ENCODE data around the gene SLC22A12. TPM values are rescaled to one million over a fixed set of nuclear protein-coding genes. Genes with fewer than 3 reads are reported as not detected.

The SLC22A12 gene
- polyA plus RNA-seq, 1 donor from 2014 or later, result not detected

DNA sequence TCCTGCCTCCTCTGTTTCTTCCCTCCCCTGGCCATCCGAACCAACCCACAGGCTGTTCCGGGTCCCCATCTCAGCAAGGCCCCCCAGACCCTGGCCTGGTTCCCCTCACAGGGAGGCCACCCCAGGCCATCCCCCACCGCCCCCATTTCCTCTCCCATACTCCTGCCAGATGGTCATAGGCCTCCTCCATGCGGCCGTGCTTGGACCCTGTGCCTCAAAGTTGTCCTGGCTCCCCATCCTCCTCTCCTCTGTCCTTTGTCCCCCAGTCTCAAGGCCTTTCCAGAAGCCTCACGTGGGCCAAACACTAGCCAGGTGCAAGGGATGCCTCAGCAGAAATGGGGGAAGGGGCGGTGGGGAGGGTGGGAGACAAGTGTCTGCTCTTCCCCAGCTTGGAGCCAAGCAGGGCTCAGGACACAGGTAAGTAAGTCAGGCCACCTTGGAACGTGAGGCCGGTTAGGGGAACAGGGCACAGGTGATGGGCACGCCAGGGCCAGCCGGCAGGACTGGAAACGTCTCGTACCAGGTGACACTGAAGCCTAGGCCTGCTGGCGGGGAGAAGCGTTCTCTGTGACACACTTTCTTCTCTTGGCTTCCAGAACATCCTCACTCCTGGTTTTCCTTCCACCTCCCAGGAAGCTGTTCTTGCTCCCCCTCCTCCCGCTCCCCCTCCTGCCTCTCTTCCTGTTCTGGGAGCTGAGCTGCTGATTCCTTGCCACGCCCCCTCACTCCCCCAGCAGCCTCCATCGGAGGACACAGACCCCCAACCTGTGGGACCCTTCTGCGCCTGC, 31.5 kb upstream of the SLC22A12 start:
- Histone ChIP-seq H3F3A (ENCODE audit: insufficient read depth, low read length, poor library complexity, severe bottlenecking) (no peaks in the 10 kb centered on the region), H3K9me2 (ENCODE audit: insufficient read depth, low read length) (no peaks in the 10 kb centered on the region), H3K9ac (ENCODE audit: low read length) (no peak overlapping the region), H3K4me3 (ENCODE audit: low read length) (no peak overlapping the region), H3K27ac (ENCODE audit: low read length) (no peak overlapping the region), H4K20me1 (ENCODE audit: insufficient read depth) (no peaks in the 10 kb centered on the region), H3K79me2 (replicated peaks; ENCODE audit: insufficient read depth, low read length) (no peaks in the 10 kb centered on the region), H3K36me3 (ENCODE audit: insufficient read depth, low read length) (no peaks in the 10 kb centered on the region), H2AFZ (ENCODE audit: low read depth, low read length) (no peak overlapping the region), H3K27me3 (ENCODE audit: insufficient read depth, low read depth, low read length) (no peaks in the 10 kb centered on the region), H3K4me2 (ENCODE audit: low read length) (no peak overlapping the region), H3K9me3 (ENCODE audit: low read length) (no peaks in the 10 kb centered on the region)
- TF ChIP-seq EZH2 (IDR thresholded peaks at IDR 0.05; ENCODE audit: borderline replicate concordance, insufficient read depth, low read length, poor library complexity, severe bottlenecking) (no peak), SMC3 (conservative IDR thresholded peaks at IDR 0.05; ENCODE audit: poor library complexity) (no peak), MXI1 (conservative IDR thresholded peaks at IDR 0.05; ENCODE audit: poor library complexity, severe bottlenecking) (no peak), RAD21 (conservative IDR thresholded peaks at IDR 0.05) (no peak)
- TF ChIP-seq, protein P1, sequence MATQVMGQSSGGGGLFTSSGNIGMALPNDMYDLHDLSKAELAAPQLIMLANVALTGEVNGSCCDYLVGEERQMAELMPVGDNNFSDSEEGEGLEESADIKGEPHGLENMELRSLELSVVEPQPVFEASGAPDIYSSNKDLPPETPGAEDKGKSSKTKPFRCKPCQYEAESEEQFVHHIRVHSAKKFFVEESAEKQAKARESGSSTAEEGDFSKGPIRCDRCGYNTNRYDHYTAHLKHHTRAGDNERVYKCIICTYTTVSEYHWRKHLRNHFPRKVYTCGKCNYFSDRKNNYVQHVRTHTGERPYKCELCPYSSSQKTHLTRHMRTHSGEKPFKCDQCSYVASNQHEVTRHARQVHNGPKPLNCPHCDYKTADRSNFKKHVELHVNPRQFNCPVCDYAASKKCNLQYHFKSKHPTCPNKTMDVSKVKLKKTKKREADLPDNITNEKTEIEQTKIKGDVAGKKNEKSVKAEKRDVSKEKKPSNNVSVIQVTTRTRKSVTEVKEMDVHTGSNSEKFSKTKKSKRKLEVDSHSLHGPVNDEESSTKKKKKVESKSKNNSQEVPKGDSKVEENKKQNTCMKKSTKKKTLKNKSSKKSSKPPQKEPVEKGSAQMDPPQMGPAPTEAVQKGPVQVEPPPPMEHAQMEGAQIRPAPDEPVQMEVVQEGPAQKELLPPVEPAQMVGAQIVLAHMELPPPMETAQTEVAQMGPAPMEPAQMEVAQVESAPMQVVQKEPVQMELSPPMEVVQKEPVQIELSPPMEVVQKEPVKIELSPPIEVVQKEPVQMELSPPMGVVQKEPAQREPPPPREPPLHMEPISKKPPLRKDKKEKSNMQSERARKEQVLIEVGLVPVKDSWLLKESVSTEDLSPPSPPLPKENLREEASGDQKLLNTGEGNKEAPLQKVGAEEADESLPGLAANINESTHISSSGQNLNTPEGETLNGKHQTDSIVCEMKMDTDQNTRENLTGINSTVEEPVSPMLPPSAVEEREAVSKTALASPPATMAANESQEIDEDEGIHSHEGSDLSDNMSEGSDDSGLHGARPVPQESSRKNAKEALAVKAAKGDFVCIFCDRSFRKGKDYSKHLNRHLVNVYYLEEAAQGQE (IDR thresholded peaks at IDR 0.05; ENCODE audit: borderline replicate concordance), result no peak

DNA sequence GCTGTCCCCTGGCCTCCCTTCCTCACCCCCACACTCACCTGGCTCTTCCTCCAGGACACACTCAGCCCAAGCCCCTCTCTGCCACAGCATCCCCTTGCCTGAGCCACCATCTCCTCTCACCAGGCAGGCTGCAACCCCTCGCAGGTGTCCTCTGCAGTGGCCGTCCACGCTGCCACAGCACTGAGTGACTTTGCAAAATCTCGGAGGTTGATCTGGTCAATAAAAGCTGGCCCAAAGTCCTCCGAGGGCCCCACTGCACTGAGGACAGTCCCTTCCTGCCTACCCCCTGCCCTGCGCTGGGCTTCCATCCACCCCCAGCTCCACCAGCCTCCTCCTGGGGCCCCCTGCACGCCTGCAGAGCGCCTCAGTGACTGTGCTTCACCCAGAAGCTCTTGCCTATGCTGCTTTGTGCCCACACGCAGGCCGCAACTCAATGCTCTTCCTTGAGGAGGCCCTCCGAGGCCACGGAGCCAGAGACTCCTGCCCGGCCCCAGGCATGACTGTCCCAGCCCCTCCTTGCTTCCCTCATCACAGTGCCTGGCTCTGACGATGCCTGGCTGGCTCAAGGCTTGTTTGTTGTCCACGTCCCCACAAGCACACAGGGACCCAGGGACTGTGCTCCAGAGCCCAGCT, 30.8 kb upstream of the SLC22A12 start:
- no peaks in the 10 kb centered on the region for H3K27me3 ChIP-seq (ENCODE audit: insufficient read depth, low read depth, low read length)
- H3F3A ChIP-seq (ENCODE audit: insufficient read depth, low read length, poor library complexity, severe bottlenecking), result no peaks in the 10 kb centered on the region
- H3K9me3 ChIP-seq (ENCODE audit: low read length), result no peaks in the 10 kb centered on the region
- H3K9ac ChIP-seq (ENCODE audit: low read length), result no peak overlapping the region
- H3K4me2 ChIP-seq (ENCODE audit: low read length), result no peak overlapping the region
- H3K9me2 ChIP-seq (ENCODE audit: insufficient read depth, low read length), result no peaks in the 10 kb centered on the region
- no peak for TF ChIP-seq SMC3 (conservative IDR thresholded peaks at IDR 0.05; ENCODE audit: poor library complexity)
- no peak overlapping the region for H3K4me3 ChIP-seq (ENCODE audit: low read length)
- H2AFZ ChIP-seq (ENCODE audit: low read depth, low read length), result no peak overlapping the region
- no peaks in the 10 kb centered on the region for H3K36me3 ChIP-seq (ENCODE audit: insufficient read depth, low read length)
- no peaks in the 10 kb centered on the region for H3K79me2 ChIP-seq (replicated peaks; ENCODE audit: insufficient read depth, low read length)
- H4K20me1 ChIP-seq (ENCODE audit: insufficient read depth), result no peaks in the 10 kb centered on the region
- H3K27ac ChIP-seq (ENCODE audit: low read length), result no peak overlapping the region

DNA sequence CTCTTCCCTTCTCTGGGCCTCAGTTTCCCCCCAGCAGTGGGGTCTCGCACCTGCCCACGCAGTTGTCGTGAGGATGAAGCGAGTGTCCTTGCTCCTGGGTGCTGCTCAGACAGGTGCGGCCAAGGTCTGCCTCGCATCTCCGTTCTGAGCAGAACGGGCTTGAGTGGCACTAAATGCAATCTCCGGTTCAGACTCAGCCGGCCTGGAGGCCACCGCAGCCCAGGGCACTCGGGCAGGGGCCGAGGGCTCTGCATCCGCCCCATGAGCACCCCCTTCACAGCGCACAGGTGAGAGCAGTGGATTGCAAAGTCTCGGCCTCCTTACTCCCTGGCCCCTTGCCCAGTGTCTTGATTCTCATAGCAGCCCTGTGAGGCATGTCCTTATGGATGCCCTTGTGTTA, 30.1 kb upstream of the SLC22A12 start:
- Histone ChIP-seq H3K9ac (ENCODE audit: low read length) (no peak overlapping the region), H3K36me3 (ENCODE audit: insufficient read depth, low read length) (no peaks in the 10 kb centered on the region), H4K20me1 (ENCODE audit: insufficient read depth) (no peaks in the 10 kb centered on the region), H3F3A (ENCODE audit: insufficient read depth, low read length, poor library complexity, severe bottlenecking) (no peaks in the 10 kb centered on the region), H3K27ac (ENCODE audit: low read length) (no peak overlapping the region), H3K27me3 (ENCODE audit: insufficient read depth, low read depth, low read length) (no peaks in the 10 kb centered on the region), H3K4me3 (ENCODE audit: low read length) (no peak overlapping the region), H2AFZ (ENCODE audit: low read depth, low read length) (no peak overlapping the region), H3K4me2 (ENCODE audit: low read length) (no peak overlapping the region), H3K79me2 (replicated peaks; ENCODE audit: insufficient read depth, low read length) (no peaks in the 10 kb centered on the region), H3K9me3 (ENCODE audit: low read length) (no peaks in the 10 kb centered on the region), H3K9me2 (ENCODE audit: insufficient read depth, low read length) (no peaks in the 10 kb centered on the region)
- no peak for TF ChIP-seq POLR2AphosphoS5 (IDR thresholded peaks at IDR 0.05)
- no peak for TF ChIP-seq EP300 (conservative IDR thresholded peaks at IDR 0.05; ENCODE audit: poor library complexity, severe bottlenecking)
- no peak for TF ChIP-seq EZH2 (IDR thresholded peaks at IDR 0.05; ENCODE audit: borderline replicate concordance, insufficient read depth, low read length, poor library complexity, severe bottlenecking)
- no peak for TF ChIP-seq SMC3 (conservative IDR thresholded peaks at IDR 0.05; ENCODE audit: poor library complexity)
- TF ChIP-seq MXI1 (conservative IDR thresholded peaks at IDR 0.05; ENCODE audit: poor library complexity, severe bottlenecking), result no peak
- TF ChIP-seq RAD21 (conservative IDR thresholded peaks at IDR 0.05), result no peak
- no peak for TF ChIP-seq TAF1 (IDR thresholded peaks at IDR 0.05; ENCODE audit: low read depth)
- TF ChIP-seq, protein P1 (IDR thresholded peaks at IDR 0.05; ENCODE audit: borderline replicate concordance), result no peak
- TF ChIP-seq, protein P2, sequence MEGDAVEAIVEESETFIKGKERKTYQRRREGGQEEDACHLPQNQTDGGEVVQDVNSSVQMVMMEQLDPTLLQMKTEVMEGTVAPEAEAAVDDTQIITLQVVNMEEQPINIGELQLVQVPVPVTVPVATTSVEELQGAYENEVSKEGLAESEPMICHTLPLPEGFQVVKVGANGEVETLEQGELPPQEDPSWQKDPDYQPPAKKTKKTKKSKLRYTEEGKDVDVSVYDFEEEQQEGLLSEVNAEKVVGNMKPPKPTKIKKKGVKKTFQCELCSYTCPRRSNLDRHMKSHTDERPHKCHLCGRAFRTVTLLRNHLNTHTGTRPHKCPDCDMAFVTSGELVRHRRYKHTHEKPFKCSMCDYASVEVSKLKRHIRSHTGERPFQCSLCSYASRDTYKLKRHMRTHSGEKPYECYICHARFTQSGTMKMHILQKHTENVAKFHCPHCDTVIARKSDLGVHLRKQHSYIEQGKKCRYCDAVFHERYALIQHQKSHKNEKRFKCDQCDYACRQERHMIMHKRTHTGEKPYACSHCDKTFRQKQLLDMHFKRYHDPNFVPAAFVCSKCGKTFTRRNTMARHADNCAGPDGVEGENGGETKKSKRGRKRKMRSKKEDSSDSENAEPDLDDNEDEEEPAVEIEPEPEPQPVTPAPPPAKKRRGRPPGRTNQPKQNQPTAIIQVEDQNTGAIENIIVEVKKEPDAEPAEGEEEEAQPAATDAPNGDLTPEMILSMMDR (IDR thresholded peaks at IDR 0.05; ENCODE audit: poor library complexity, severe bottlenecking), result no peak
